ENCODE results near the gene GIN1.

DNA sequence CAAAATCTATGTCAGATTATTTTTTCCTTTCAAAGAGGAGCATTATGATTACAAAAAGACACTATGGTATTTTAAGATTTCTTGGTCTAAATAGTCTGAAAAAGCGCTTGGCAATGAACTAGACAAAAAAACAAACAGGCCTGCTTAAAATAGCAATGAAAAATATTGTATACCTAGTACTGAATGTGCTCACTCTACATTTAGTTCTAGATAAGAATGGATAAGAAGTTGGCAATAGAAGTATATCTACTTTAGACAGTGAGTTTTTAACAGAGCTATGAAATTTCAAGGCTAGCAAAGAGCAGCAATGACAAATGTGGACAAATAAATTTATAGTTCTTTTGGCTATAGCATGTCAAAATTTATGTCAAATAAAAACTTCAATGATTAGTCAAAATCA lies 26.2 kb downstream of the GIN1 start:
- TF ChIP-seq CTCF (IDR thresholded peaks at IDR 0.05; ENCODE audit: insufficient read depth, low read length, poor library complexity, severe bottlenecking) (no peak), EZH2phosphoT487 (conservative IDR thresholded peaks at IDR 0.05; ENCODE audit: low read length) (no peak)
